OCI-LY7 (cell line): ENCODE measurements around the gene EGFR. TPM values are rescaled to one million over a fixed set of nuclear protein-coding genes. Genes with fewer than 3 reads are reported as not detected.

ENCODE experiments used
- BruUV-seq: library from RNA; stranded (reverse); fragments of 400-500 nt; replicated peaks from 2 replicates; lab custom pipeline; 2021; lab: Mats Ljungman, UMichigan
- CTCF ChIA-PET: fragments of 300-600 bp; sonication (Branson Sonifier 250); formaldehyde crosslinking; loops from one replicate; lab custom pipeline; 2022; ENCODE audit warnings: antibody characterized with exemption; ENCODE audit not compliant: unreplicated experiment; lab: Charles Lee
- POLR2A ChIA-PET: fragments of 300-600 bp; sonication (Branson Sonifier 250); formaldehyde crosslinking; loops from one replicate; lab custom pipeline; 2022; ENCODE audit warnings: antibody characterized with exemption; lab: Charles Lee
- DNase-seq: peaks from one replicate; pipeline ENCODE4 v3.0.0-alpha.2; 2015; ENCODE audit warnings: low spot score
- H2AFZ ChIP-seq: fragments of 200-600 bp; sonication (generic), shearing (Covaris generic); 2 replicates; pipeline ENCODE4 v1.6.1; 2014; ENCODE audit warnings: mild to moderate bottlenecking, antibody characterized with exemption, low read length, moderate library complexity
- H3K27ac ChIP-seq: fragments of 200-600 bp; sonication (generic); 2 replicates; pipeline ENCODE4 v1.5.1; 2014; ENCODE audit warnings: mixed run types, low read depth, mild to moderate bottlenecking, moderate library complexity, low read length, inconsistent platforms; ENCODE audit not compliant: poor library complexity, severe bottlenecking
- H3K36me3 ChIP-seq: fragments of 200-600 bp; sonication (generic); 2 replicates; pipeline ENCODE4 v1.6.1; 2014; ENCODE audit warnings: mild to moderate bottlenecking, antibody characterized with exemption, low read length, moderate library complexity, mixed read lengths; ENCODE audit not compliant: insufficient read depth
- H3K4me1 ChIP-seq: fragments of 200-600 bp; sonication (generic); 2 replicates; pipeline ENCODE4 v1.5.1; 2014; ENCODE audit warnings: mild to moderate bottlenecking, low read length; ENCODE audit not compliant: insufficient read depth, poor library complexity, severe bottlenecking
- H3K4me2 ChIP-seq: fragments of 200-600 bp; sonication (generic); 2 replicates; pipeline ENCODE4 v1.6.1; 2014; ENCODE audit warnings: mild to moderate bottlenecking, low read length
- H3K4me3 ChIP-seq: fragments of 200-600 bp; sonication (generic); 2 replicates; pipeline ENCODE4 v1.5.1; 2014; ENCODE audit warnings: mild to moderate bottlenecking, low read depth, low read length; ENCODE audit not compliant: poor library complexity, severe bottlenecking
- H3K79me2 ChIP-seq: fragments of 200-600 bp; sonication (generic); 2 replicates; pipeline ENCODE4 v1.6.1; 2016; ENCODE audit warnings: low read depth, mild to moderate bottlenecking, low read length, moderate library complexity, mixed read lengths; ENCODE audit not compliant: insufficient read depth
- H3K9me2 ChIP-seq: fragments of 200-600 bp; sonication (generic); 2 replicates; pipeline ENCODE4 v1.6.1; 2016; ENCODE audit warnings: mild to moderate bottlenecking, low read length, mixed read lengths; ENCODE audit not compliant: insufficient read depth
- H3K9me3 ChIP-seq: fragments of 200-600 bp; sonication (generic); 2 replicates; pipeline ENCODE4 v1.6.1; 2014; ENCODE audit warnings: mild to moderate bottlenecking, mixed run types, low read length, mixed read lengths
- H4K20me1 ChIP-seq: fragments of 200-600 bp; sonication (generic); 2 replicates; pipeline ENCODE4 v1.6.1; 2014; ENCODE audit warnings: mild to moderate bottlenecking, antibody characterized with exemption, low read length, moderate library complexity, mixed read lengths; ENCODE audit not compliant: insufficient read depth
- EZH2phosphoT487 ChIP-seq: fragments of 200-600 bp; sonication (generic); IDR thresholded peaks from 2 replicates; pipeline ENCODE4 v1.6.1; 2018; ENCODE audit warnings: low read depth, borderline replicate concordance, mild to moderate bottlenecking, mixed run types, antibody characterized with exemption, low read length, moderate library complexity, mixed read lengths
- intact Hi-C: fragments of 100-400 bp; cut with micrococcal nuclease; formaldehyde crosslinking; loops from one replicate; pipeline ENCODE4 v1.10.0; 2022; ENCODE audit not compliant: unreplicated experiment
- total RNA-seq, 2 experiments: library from RNA; depleted of rRNA in 1 of 2; stranded (reverse); fragments of >200 nt in 1 of 2; shearing (Covaris generic) in 1 of 2; gene quantifications; 2 replicates each; pipeline ENCODE4 v1.2.3, GENCODE V29; 2014 to 2022
- TF ChIP-seq, protein P1 (sequence below): fragments of 200-600 bp; sonication (generic); conservative IDR thresholded peaks from 2 replicates; pipeline ENCODE4 v1.5.1; 2014; ENCODE audit warnings: mild to moderate bottlenecking, antibody characterized with exemption, low read length, moderate library complexity, mixed read lengths

EGFR gene
- total RNA-seq, 2 experiments from 2014 or later = 0.27 TPM; not detected in 1

DNA sequence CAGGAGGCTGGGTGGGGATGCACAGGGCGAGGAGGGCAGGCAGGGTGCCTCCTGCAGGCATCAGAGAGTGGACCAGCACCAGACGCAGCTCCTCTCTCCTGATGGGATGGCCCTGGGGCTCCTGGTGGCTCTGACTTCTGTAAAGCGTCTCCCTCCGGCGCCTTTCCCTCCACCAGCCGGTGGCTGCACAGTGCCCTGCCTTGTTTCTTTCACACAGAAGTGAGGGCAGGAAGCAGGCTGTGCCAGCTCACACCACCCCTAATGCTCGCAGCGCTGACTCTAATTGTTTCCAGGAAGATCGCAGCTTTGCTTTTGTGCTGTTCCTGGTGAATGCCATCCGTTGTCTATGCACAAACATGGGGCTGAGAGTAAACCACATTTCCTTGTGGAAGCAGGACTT lies 194.0 kb downstream of the EGFR start:
- TF ChIP-seq, protein P1, sequence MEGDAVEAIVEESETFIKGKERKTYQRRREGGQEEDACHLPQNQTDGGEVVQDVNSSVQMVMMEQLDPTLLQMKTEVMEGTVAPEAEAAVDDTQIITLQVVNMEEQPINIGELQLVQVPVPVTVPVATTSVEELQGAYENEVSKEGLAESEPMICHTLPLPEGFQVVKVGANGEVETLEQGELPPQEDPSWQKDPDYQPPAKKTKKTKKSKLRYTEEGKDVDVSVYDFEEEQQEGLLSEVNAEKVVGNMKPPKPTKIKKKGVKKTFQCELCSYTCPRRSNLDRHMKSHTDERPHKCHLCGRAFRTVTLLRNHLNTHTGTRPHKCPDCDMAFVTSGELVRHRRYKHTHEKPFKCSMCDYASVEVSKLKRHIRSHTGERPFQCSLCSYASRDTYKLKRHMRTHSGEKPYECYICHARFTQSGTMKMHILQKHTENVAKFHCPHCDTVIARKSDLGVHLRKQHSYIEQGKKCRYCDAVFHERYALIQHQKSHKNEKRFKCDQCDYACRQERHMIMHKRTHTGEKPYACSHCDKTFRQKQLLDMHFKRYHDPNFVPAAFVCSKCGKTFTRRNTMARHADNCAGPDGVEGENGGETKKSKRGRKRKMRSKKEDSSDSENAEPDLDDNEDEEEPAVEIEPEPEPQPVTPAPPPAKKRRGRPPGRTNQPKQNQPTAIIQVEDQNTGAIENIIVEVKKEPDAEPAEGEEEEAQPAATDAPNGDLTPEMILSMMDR = no peak
- TF ChIP-seq EZH2phosphoT487 = no peak
- Histone ChIP-seq H3K36me3 (no peaks in the 10 kb centered on the region), H3K4me1 (no peaks in the 10 kb centered on the region), H3K79me2 (no peaks in the 10 kb centered on the region), H3K9me2 (no peaks in the 10 kb centered on the region), H3K4me3 (no peak overlapping the region), H4K20me1 (no peaks in the 10 kb centered on the region), H3K4me2 (no peak overlapping the region), H2AFZ (no peak overlapping the region), H3K9me3 (no peaks in the 10 kb centered on the region), H3K27ac (no peak overlapping the region)
- no peak for DNase-seq
- CTCF ChIA-PET = no interaction called here
- intact Hi-C loops = no loop called here
- BruUV-seq = no TSS peak
- POLR2A ChIA-PET = interaction anchor here (0.9 kb wide), 1 partner anchor 17 kb away, joined by 4 read pairs; no protein-coding TSS in a partner anchor

GRCh38 chr7:55214707-55215106 lies 195.9 kb downstream of the EGFR start:
- no peak for TF ChIP-seq EZH2phosphoT487
- TF ChIP-seq, protein P1 = no peak
- no peaks in the 10 kb centered on the region for H3K9me3 ChIP-seq
- no peaks in the 10 kb centered on the region for H4K20me1 ChIP-seq
- H3K4me1 ChIP-seq = no peaks in the 10 kb centered on the region
- H3K9me2 ChIP-seq = no peaks in the 10 kb centered on the region
- no peak overlapping the region for H3K4me3 ChIP-seq
- H3K27ac ChIP-seq = no peak overlapping the region
- H3K36me3 ChIP-seq = no peaks in the 10 kb centered on the region
- no peaks in the 10 kb centered on the region for H3K79me2 ChIP-seq
- no TSS peak for BruUV-seq
- intact Hi-C loops = no loop called here
- H3K4me2 ChIP-seq = no peak overlapping the region
- ChIA-PET POLR2A (interaction anchor here (0.7 kb wide), 1 partner anchor 823 kb away, joined by 3 read pairs; no protein-coding TSS in a partner anchor), CTCF (no interaction called here)
- no peak for DNase-seq
- no peak overlapping the region for H2AFZ ChIP-seq

GRCh38 chr7:55223023-55223422 lies 204.2 kb downstream of the EGFR start:
- BruUV-seq = no TSS peak
- POLR2A ChIA-PET = no interaction called here

More at GRCh38 chr7:55223023-55223422, 204.2 kb downstream of the EGFR start:
- no peak overlapping the region for H2AFZ ChIP-seq
- no peaks in the 10 kb centered on the region for H3K9me3 ChIP-seq
- H3K9me2 ChIP-seq = no peaks in the 10 kb centered on the region
- no peaks in the 10 kb centered on the region for H4K20me1 ChIP-seq
- DNase-seq = peak; percentile 12
- no peaks in the 10 kb centered on the region for H3K79me2 ChIP-seq
- no peak overlapping the region for H3K4me3 ChIP-seq
- no peaks in the 10 kb centered on the region for H3K4me1 ChIP-seq
- no peaks in the 10 kb centered on the region for H3K36me3 ChIP-seq
- intact Hi-C loops = loop anchor here (5.0 kb wide), 1 partner anchor 766 kb away; no protein-coding TSS in a partner anchor
- H3K4me2 ChIP-seq = no peak overlapping the region
- TF ChIP-seq, protein P1 = no peak
- no peak for TF ChIP-seq EZH2phosphoT487
- no peak overlapping the region for H3K27ac ChIP-seq
- CTCF ChIA-PET = no interaction called here
